Measurements from ENCODE around the gene TBC1D1. TPM values are rescaled to one million over a fixed set of nuclear protein-coding genes. Genes with fewer than 3 reads are reported as not detected.

The TBC1D1 gene
- total and polyA plus RNA-seq, 2 experiments from 2014 or later: 53.9 to 151 TPM

DNA sequence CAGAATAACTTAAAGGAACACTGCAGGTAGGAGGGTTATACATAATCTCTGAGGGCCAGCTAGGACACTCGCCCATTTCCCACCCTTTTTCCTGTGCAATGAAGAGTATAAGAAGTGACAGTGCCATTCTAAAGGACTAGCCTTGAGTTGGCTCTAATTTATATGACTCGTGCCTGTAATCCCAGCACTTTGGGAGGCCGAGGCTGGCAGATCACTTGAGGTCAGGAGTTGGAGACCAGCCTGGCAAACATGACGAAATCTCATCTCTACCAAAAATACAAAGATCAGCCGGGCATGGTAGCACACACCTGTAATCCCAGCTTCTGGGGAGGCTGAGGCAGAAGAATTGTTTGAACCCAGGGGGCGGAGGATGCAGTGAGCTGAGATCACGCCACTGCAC, 4.4 kb downstream of the TBC1D1 start (continued):
- TF ChIP-seq ZNF462 (CRISPR knock-in tag; IDR thresholded peaks at IDR 0.05): no peak
- TF ChIP-seq POLR2AphosphoS5 (IDR thresholded peaks at IDR 0.05; ENCODE audit: low read depth): no peak

DNA sequence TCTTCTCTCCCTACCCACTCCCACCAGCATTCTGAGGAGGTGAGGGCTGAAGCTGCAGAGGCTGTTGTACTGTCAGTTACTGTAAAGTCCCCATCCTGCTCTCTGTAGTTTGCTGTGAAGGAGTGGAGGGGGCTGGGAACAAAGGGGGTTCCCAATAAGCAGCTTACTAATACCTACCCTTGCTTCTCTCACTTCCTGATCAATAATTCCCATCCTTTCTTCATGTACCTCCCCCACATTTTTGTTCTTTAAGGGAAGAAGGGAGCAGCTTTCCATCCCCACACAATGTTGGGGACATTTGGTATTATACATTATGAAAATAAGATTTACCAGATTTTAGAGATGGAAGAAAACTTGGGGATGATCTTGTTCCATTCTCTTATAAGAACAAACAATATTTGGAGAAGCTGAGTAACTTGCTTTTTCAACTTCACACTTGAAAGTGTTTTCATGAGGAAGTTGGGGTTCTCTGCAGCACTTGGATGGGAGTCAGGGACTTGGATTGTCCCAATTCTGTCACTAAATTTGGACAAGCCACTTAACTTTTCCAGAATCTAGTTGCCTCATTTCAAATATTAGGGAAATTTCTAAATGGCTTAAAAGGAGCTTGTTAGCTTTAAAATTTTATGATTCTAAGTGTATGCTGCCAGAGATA, 5.4 kb downstream of the TBC1D1 start:
- no peak overlapping the region for H3K4me2 ChIP-seq
- no peaks in the 10 kb centered on the region for H3K9me3 Mint-ChIP-seq
- peaks cover 2% of the 10 kb centered on the region; the same call in 1 of the 3 replicates for H3K36me3 Mint-ChIP-seq (ENCODE audit: low read depth)
- H3K4me3 ChIP-seq: no peak overlapping the region
- H4K20me1 ChIP-seq (replicated peaks; ENCODE audit: insufficient read depth): no peaks in the 10 kb centered on the region
- no peak overlapping the region for H3K27ac ChIP-seq (ENCODE audit: low read depth)
- H3K79me2 ChIP-seq (replicated peaks; ENCODE audit: insufficient read depth): no peaks in the 10 kb centered on the region
- H3K27me3 ChIP-seq (ENCODE audit: insufficient read depth): peaks cover 15% of the 10 kb centered on the region
- no peaks in the 10 kb centered on the region for H3F3A ChIP-seq (replicated peaks; ENCODE audit: low read depth)
- H3K4me3 Mint-ChIP-seq: no peak overlapping the region
- H3K27me3 Mint-ChIP-seq (ENCODE audit: insufficient read depth, low read depth, poor library complexity): peaks cover 8% of the 10 kb centered on the region
- ATAC-seq: no peak
- DNase-seq (ENCODE audit: low spot score): no peak
- peaks cover 16% of the 10 kb centered on the region for H3K4me1 Mint-ChIP-seq
- no peak overlapping the region for H2AFZ ChIP-seq
- peaks cover 17% of the 10 kb centered on the region for H3K4me1 ChIP-seq (ENCODE audit: insufficient read depth)
- no peaks in the 10 kb centered on the region for H3K36me3 ChIP-seq (ENCODE audit: insufficient read depth)
- H3K9me2 ChIP-seq (ENCODE audit: insufficient read depth): no peaks in the 10 kb centered on the region
- no peak overlapping the region for H3K27ac Mint-ChIP-seq
- TF ChIP-seq STAT1 (IDR thresholded peaks at IDR 0.05; ENCODE audit: unreplicated experiment) (no peak), EZH2phosphoT487 (IDR thresholded peaks at IDR 0.05; ENCODE audit: unreplicated experiment) (no peak), EZH2 (IDR thresholded peaks at IDR 0.05; ENCODE audit: low read depth, unreplicated experiment) (no peak), REST (IDR thresholded peaks at IDR 0.05; ENCODE audit: unreplicated experiment) (no peak), JUNB (IDR thresholded peaks at IDR 0.05; ENCODE audit: unreplicated experiment) (no peak), POLR2AphosphoS5 (IDR thresholded peaks at IDR 0.05; ENCODE audit: low read depth) (no peak), ZNF331 (CRISPR knock-in tag; IDR thresholded peaks at IDR 0.05; ENCODE audit: low read depth) (no peak)
- TF ChIP-seq, protein P1, sequence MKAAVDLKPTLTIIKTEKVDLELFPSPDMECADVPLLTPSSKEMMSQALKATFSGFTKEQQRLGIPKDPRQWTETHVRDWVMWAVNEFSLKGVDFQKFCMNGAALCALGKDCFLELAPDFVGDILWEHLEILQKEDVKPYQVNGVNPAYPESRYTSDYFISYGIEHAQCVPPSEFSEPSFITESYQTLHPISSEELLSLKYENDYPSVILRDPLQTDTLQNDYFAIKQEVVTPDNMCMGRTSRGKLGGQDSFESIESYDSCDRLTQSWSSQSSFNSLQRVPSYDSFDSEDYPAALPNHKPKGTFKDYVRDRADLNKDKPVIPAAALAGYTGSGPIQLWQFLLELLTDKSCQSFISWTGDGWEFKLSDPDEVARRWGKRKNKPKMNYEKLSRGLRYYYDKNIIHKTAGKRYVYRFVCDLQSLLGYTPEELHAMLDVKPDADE (IDR thresholded peaks at IDR 0.05): no peak

Measured in GM23338 (cell line).